MG63 (cell line): Measurements from ENCODE around the gene AHRR. TPM values are rescaled to one million over a fixed set of nuclear protein-coding genes. Genes with fewer than 3 reads are reported as not detected.
A peak's percentile ranks its signal among the peaks of the same experiment; 100 is the strongest.
"Not testable (repeated sequence)": the region's sequence is repeated elsewhere in the genome, so short reads cannot be mapped to it uniquely, and the experiment has no call there.

Source experiments
- DNase-seq: peaks from one replicate; pipeline ENCODE4 v3.0.0-alpha.2; 2020
- H3K27me3 ChIP-seq: fragments of 250-450 bp; sonication (Bioruptor Pico); 2 replicates; pipeline ENCODE4 v1.5.1; 2020; ENCODE audit warnings: mild to moderate bottlenecking, moderate library complexity
- H3K36me3 ChIP-seq: fragments of 250-450 bp; sonication (Bioruptor Pico); 2 replicates; pipeline ENCODE4 v1.5.1; 2020; ENCODE audit warnings: mild to moderate bottlenecking, moderate library complexity
- H3K4me3 ChIP-seq: fragments of 250-450 bp; sonication (Bioruptor Pico); 2 replicates; pipeline ENCODE4 v1.5.1; 2020; ENCODE audit warnings: mild to moderate bottlenecking, moderate library complexity
- H3K9me3 ChIP-seq: fragments of 250-450 bp; sonication (Bioruptor Pico); 2 replicates; pipeline ENCODE4 v1.5.1; 2020; ENCODE audit warnings: mild to moderate bottlenecking, moderate library complexity
- total RNA-seq: library from RNA; depleted of rRNA; stranded (reverse); fragments of >200 nt; shearing (Covaris generic); gene quantifications from 2 replicates; pipeline ENCODE4 v1.2.3, GENCODE V29; 2014; ENCODE audit warnings: low replicate concordance

The AHRR gene
- total RNA-seq, 1 experiment from 2014 or later: 24.5 TPM

GRCh38 chr5:400282-401145, 79.0 kb downstream of the AHRR start:
- Histone ChIP-seq H3K27me3 (no peaks in the 10 kb centered on the region), H3K4me3 (peak overlapping the region; percentile 20), H3K9me3 (no peaks in the 10 kb centered on the region), H3K36me3 (peaks cover 24% of the 10 kb centered on the region)
- DNase-seq: peak; percentile 70

GRCh38 chr5:401146-402034, 79.9 kb downstream of the AHRR start:
- no peaks in the 10 kb centered on the region for H3K9me3 ChIP-seq
- no peak overlapping the region for H3K4me3 ChIP-seq
- H3K36me3 ChIP-seq: peaks cover 24% of the 10 kb centered on the region
- no peaks in the 10 kb centered on the region for H3K27me3 ChIP-seq
- no peak for DNase-seq

DNA sequence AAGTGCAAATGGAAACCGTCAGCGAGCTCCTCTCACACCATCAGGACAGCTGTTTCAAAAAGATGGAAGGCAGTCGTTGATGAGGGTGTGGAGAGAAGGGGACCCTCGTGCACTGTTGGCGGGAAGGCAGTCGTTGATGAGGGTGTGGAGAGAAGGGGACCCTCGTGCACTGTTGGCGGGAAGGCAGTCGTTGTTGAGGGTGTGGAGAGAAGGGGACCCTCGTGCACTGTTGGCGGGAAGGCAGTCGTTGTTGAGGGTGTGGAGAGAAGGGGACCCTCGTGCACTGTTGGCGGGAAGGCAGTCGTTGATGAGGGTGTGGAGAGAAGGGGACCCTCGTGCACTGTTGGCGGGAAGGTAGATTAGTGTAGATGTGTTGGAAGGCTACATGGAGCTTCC, 80.7 kb downstream of the AHRR start:
- not testable (repeated sequence) for H3K27me3 ChIP-seq

GRCh38 chr5:402615-403359, 81.3 kb downstream of the AHRR start:
- no peak overlapping the region for H3K4me3 ChIP-seq
- H3K9me3 ChIP-seq: no peaks in the 10 kb centered on the region
- no peaks in the 10 kb centered on the region for H3K27me3 ChIP-seq
- H3K36me3 ChIP-seq: peaks cover 24% of the 10 kb centered on the region
- no peak for DNase-seq

More for the DNA sequence above, 80.7 kb downstream of the AHRR start:
- peaks cover 24% of the 10 kb centered on the region for H3K36me3 ChIP-seq
- not testable (repeated sequence) for DNase-seq, H3K4me3 ChIP-seq, H3K9me3 ChIP-seq

DNA sequence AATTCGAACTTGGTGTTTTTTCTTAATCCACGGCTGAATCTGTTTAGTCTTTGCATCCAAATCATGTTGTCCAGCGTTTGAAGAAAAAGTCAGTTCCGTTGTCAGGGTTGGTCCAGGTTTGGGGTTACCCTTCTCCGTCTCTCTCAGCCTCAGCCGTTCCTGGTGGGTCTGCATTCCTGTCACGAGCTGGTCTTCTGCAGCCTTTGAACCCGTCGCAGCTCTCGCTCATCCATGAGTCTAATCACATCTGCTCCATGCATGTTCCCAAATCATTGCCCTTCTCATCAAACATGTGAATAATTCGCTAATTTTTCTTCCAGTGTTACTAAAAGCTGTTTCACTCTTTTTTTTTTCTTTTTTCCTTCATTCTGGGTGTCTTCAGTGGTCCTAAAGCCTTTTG, 82.5 kb downstream of the AHRR start:
- no peaks in the 10 kb centered on the region for H3K9me3 ChIP-seq
- DNase-seq: no peak
- no peaks in the 10 kb centered on the region for H3K27me3 ChIP-seq
- H3K36me3 ChIP-seq: peaks cover 17% of the 10 kb centered on the region
- no peak overlapping the region for H3K4me3 ChIP-seq

- DNase-seq: no peak
These were observed 83.2 kb downstream of the AHRR start for GRCh38 chr5:404666-405241.

GRCh38 chr5:405421-405820, 83.9 kb downstream of the AHRR start:
- peaks cover 3% of the 10 kb centered on the region; the same call in 1 of the 2 replicates for H3K9me3 ChIP-seq
- DNase-seq: no peak
- H3K4me3 ChIP-seq: no peak overlapping the region
- H3K36me3 ChIP-seq: peaks cover 19% of the 10 kb centered on the region
- H3K27me3 ChIP-seq: no peaks in the 10 kb centered on the region

More at GRCh38 chr5:404666-405241, 83.2 kb downstream of the AHRR start:
- Histone ChIP-seq H3K36me3 (peaks cover 16% of the 10 kb centered on the region), H3K9me3 (no peaks in the 10 kb centered on the region), H3K4me3 (no peak overlapping the region), H3K27me3 (no peaks in the 10 kb centered on the region)

DNA sequence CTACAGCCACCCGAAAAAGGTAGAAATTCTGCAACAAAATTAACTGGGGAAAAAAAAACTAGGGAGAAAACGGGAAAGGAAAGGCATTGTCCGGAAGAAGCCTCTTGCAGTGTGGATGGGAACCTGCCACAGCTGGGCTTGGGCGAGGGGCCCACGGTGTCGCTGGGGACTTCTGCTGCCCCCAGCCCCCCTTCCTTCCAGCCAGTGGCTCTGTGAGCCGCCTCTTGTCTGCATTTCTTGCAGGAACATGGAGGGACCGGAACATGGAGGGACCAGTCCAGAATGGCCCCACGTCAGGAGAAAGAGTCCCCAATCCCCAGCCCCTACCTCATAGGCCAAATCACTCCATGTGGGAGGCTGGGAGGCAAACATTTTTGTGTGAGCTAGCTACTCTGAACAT, 84.5 kb downstream of the AHRR start:
- Histone ChIP-seq H3K9me3 (peaks cover 4% of the 10 kb centered on the region; the same call in 1 of the 2 replicates), H3K27me3 (no peaks in the 10 kb centered on the region), H3K36me3 (peaks cover 19% of the 10 kb centered on the region), H3K4me3 (no peak overlapping the region)
- no peak for DNase-seq

DNA sequence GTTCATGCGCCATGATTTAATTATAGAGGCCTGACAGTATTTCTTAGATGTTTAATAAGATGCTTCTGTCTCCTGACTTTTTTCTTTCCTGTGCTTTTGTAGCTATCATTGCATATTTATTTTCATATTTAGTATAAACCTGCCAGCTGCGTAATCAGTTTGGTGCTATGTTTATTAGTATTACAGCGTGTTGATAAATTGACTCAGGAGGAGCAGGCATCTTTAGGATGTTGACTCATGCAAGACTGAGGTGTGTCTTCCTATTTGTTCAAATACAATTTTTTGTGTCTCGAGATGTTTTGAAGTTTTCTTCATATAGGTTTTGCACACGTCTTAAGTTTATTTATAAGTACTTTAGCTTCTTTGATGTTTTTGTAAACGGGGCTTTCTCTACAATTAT, 85.5 kb downstream of the AHRR start:
- Histone ChIP-seq H3K4me3 (no peak overlapping the region), H3K36me3 (peaks cover 17% of the 10 kb centered on the region), H3K27me3 (no peaks in the 10 kb centered on the region), H3K9me3 (peaks cover 4% of the 10 kb centered on the region; the same call in 1 of the 2 replicates)
- no peak for DNase-seq

GRCh38 chr5:407801-408268, 86.3 kb downstream of the AHRR start:
- H3K27me3 ChIP-seq: no peaks in the 10 kb centered on the region
- no peak overlapping the region for H3K4me3 ChIP-seq

GRCh38 chr5:410911-411517, 89.5 kb downstream of the AHRR start:
- Histone ChIP-seq H3K36me3 (peaks cover 23% of the 10 kb centered on the region), H3K9me3 (peaks cover 4% of the 10 kb centered on the region; the same call in 1 of the 2 replicates), H3K4me3 (no peak overlapping the region), H3K27me3 (no peaks in the 10 kb centered on the region)
- no peak for DNase-seq

More at GRCh38 chr5:407801-408268, 86.3 kb downstream of the AHRR start:
- DNase-seq: peak; percentile 44
- Histone ChIP-seq H3K36me3 (peaks cover 20% of the 10 kb centered on the region), H3K9me3 (peaks cover 4% of the 10 kb centered on the region; the same call in 1 of the 2 replicates)

DNA sequence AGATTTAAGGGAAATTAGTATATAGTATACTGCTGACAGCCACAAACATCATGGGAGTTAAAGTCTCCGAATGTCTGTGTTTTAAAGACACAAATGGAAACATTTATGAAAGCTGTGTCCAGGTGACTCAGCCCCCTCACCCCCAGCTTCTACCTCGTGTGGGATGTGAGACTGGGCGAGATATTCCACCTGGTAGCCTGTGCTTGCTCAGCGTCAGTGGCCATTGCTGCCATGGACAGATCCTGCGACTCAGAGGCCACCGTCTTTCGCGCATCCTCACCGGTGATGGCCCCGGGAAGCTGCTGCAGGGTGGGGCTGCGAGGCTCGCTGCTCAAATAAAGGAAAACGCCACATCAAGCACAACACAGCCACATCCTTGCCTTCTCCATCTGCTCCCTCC, 90.2 kb downstream of the AHRR start:
- H3K9me3 ChIP-seq: peaks cover 4% of the 10 kb centered on the region; the same call in 1 of the 2 replicates
- DNase-seq: no peak
- H3K4me3 ChIP-seq: no peak overlapping the region
- H3K27me3 ChIP-seq: no peaks in the 10 kb centered on the region
- H3K36me3 ChIP-seq: peaks cover 23% of the 10 kb centered on the region

DNA sequence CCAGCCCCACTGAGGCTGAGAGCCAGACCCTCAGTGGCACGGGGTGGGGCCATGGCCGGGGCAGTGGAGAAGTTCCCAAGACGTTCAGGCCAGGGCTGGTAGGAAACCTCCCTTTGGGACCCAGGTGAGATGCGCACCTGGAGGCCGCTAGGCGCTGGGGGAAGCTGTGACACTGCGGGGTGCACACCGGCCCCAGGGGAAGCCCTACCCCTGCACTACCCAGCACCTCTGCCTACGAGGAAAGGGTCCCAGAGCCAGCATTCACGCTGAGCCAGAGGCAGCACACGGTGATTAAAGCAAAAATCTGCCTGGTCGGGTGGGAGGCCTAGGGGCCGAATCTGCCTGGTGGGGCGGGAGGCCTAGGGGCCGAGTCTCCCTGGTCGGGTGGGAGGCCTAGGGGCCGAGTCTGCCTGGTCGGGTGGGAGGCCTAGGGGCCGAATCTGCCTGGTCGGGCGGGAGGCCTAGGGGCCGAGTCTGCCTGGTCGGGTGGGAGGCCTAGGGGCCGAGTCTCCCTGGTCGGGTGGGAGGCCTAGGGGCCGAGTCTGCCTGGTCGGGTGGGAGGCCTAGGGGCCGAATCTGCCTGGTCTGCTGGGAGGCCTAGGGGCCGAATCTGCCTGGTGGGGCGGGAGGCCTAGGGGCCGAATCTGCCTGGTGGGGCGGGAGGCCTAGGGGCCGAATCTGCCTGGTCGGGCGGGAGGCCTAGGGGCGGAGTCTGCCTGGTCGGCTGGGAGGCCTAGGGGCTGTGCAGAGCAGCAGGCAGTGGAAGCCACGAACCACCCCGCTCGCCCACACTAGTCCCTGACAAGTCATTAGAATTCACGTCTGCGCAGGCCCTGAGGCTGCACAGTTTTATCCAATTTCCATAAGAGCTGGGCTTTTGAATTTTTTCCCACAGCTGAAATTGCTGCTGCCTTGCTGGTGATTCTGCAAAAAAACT, 93.7 kb downstream of the AHRR start:
- not testable (repeated sequence) for H3K27me3 ChIP-seq, H3K9me3 ChIP-seq, H3K4me3 ChIP-seq, DNase-seq
- peaks cover 24% of the 10 kb centered on the region for H3K36me3 ChIP-seq

GRCh38 chr5:415928-416635, 94.6 kb downstream of the AHRR start:
- no peaks in the 10 kb centered on the region for H3K9me3 ChIP-seq
- DNase-seq: no peak
- H3K4me3 ChIP-seq: no peak overlapping the region
- no peaks in the 10 kb centered on the region for H3K27me3 ChIP-seq
- peaks cover 22% of the 10 kb centered on the region for H3K36me3 ChIP-seq
